PC-3 (cell line): Measurements from ENCODE around the gene POU2F1. TPM values are rescaled to one million over a fixed set of nuclear protein-coding genes. Genes with fewer than 3 reads are reported as not detected.

Source experiments
- ATAC-seq: fragments of 200-7000 bp; cut with Tn5 transposase; 2 replicates; pipeline ENCODE4 v1.9.1; 2020; ENCODE audit warnings: mild to moderate bottlenecking, moderate library complexity
- BruUV-seq: library from RNA; stranded (reverse); fragments of 400-500 nt; replicated peaks from 2 replicates; lab custom pipeline; 2021; lab: Mats Ljungman, UMichigan
- CTCF ChIA-PET: fragments of 300-600 bp; sonication (Branson Sonifier 250); formaldehyde crosslinking; loops from one replicate; lab custom pipeline; 2022; ENCODE audit warnings: antibody characterized with exemption; lab: Charles Lee
- POLR2A ChIA-PET: fragments of 300-600 bp; sonication (Branson Sonifier 250); formaldehyde crosslinking; loops from one replicate; lab custom pipeline; 2022; ENCODE audit warnings: antibody characterized with exemption; ENCODE audit not compliant: unreplicated experiment; lab: Charles Lee
- DNase-seq: peaks from one replicate; pipeline ENCODE4 v3.0.0-alpha.2; 2015
- H2AFZ ChIP-seq: fragments of 300-600 bp; sonication (generic); 2 replicates; pipeline ENCODE4 v1.6.0; 2016; ENCODE audit warnings: antibody characterized with exemption, low read length
- H3F3A ChIP-seq: fragments of 300-600 bp; sonication (generic); one replicate; pipeline ENCODE4 v1.6.0; 2017; ENCODE audit warnings: antibody characterized with exemption, low read length, control low read depth, mild to moderate bottlenecking; ENCODE audit not compliant: unreplicated experiment
- H3K27ac ChIP-seq: fragments of 300-600 bp; sonication (generic); 2 replicates; pipeline ENCODE4 v1.5.1; 2016; ENCODE audit warnings: mild to moderate bottlenecking, low read length
- H3K27me3 ChIP-seq: fragments of 300-600 bp; sonication (generic); 2 replicates; pipeline ENCODE4 v1.6.1; 2016; ENCODE audit warnings: low read length, mixed read lengths
- H3K36me3 ChIP-seq: fragments of 300-600 bp; sonication (generic); 2 replicates; pipeline ENCODE4 v1.6.1; 2016; ENCODE audit warnings: low read depth, mixed run types, low read length, mixed read lengths
- H3K4me1 ChIP-seq: fragments of 300-600 bp; sonication (generic); 2 replicates; pipeline ENCODE4 v1.5.1; 2016; ENCODE audit warnings: low read length; ENCODE audit not compliant: insufficient read depth
- H3K4me2 ChIP-seq: fragments of 300-600 bp; sonication (generic); 2 replicates; pipeline ENCODE4 v1.6.0; 2016; ENCODE audit warnings: low read length
- H3K4me3 ChIP-seq: fragments of 300-600 bp; sonication (generic); 2 replicates; pipeline ENCODE4 v1.5.1; 2016; ENCODE audit warnings: mild to moderate bottlenecking, low read length, mixed read lengths
- H3K79me2 ChIP-seq: fragments of 300-600 bp; sonication (generic); 2 replicates; pipeline ENCODE4 v1.6.1; 2017; ENCODE audit warnings: low read length, mixed read lengths
- H3K9ac ChIP-seq: fragments of 300-600 bp; sonication (generic); 2 replicates; pipeline ENCODE4 v1.6.0; 2016; ENCODE audit warnings: mild to moderate bottlenecking, low read length
- H3K9me2 ChIP-seq: fragments of 300-600 bp; sonication (generic); replicated peaks from 2 replicates; pipeline ENCODE4 v1.6.1; 2016; ENCODE audit warnings: mixed run types, low read length, mixed read lengths
- H3K9me3 ChIP-seq: fragments of 300-600 bp; sonication (generic); 2 replicates; pipeline ENCODE4 v1.6.1; 2016; ENCODE audit warnings: low read length, mixed read lengths
- H4K20me1 ChIP-seq: fragments of 300-600 bp; sonication (generic); 2 replicates; pipeline ENCODE4 v1.6.1; 2016; ENCODE audit warnings: low read length, mixed read lengths
- EZH2 ChIP-seq: fragments of 300-600 bp; sonication (generic); IDR thresholded peaks from one replicate; pipeline ENCODE4 v1.6.1; 2017; ENCODE audit warnings: antibody characterized with exemption, mild to moderate bottlenecking, low read length; ENCODE audit not compliant: unreplicated experiment
- EZH2phosphoT487 ChIP-seq: fragments of 300-600 bp; sonication (generic); IDR thresholded peaks from 2 replicates; pipeline ENCODE4 v1.6.1; 2018; ENCODE audit warnings: mild to moderate bottlenecking, antibody characterized with exemption, low read length, borderline replicate concordance
- intact Hi-C: fragments of 100-400 bp; cut with micrococcal nuclease; formaldehyde crosslinking; loops from 2 replicates; pipeline ENCODE4 v1.9.0; 2023
- total RNA-seq: library from RNA; depleted of rRNA; stranded (reverse); fragments of >200 nt; gene quantifications from 2 replicates; pipeline ENCODE4 v1.2.3, GENCODE V29; 2014
- TF ChIP-seq, protein P1 (sequence below): fragments of 300-600 bp; sonication (generic); conservative IDR thresholded peaks from 2 replicates; pipeline ENCODE4 v1.5.1; 2017; ENCODE audit warnings: antibody characterized with exemption, low read depth, mild to moderate bottlenecking, low read length

Gene POU2F1
- total RNA-seq, 1 experiment from 2014 or later: 8.7 TPM

DNA sequence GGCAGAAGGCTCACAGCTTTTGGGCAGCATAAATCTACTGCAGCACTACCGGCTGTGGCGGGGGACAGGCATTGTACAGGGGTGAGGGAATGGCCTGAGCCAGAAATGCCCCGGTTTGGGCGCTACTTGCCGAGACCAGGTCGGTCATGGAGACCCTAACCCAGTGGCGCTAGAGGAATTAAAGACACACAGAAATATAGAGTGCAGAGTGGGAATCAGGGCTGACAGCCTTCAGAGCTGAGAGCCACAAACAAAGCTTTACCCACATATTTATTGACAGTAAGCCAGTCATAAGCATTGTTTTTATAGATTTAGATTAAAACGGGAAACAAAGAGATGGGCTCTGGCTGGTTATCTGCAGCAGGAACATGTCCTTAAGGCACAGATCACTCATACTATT is 101.8 kb downstream of the POU2F1 start:
- Histone ChIP-seq H2AFZ (no peak overlapping the region), H3K27ac (no peak overlapping the region), H3K79me2 (no peaks in the 10 kb centered on the region), H3F3A (no peaks in the 10 kb centered on the region), H3K27me3 (no peaks in the 10 kb centered on the region), H4K20me1 (no peaks in the 10 kb centered on the region), H3K4me1 (no peaks in the 10 kb centered on the region), H3K9me2 (no peaks in the 10 kb centered on the region), H3K4me3 (no peak overlapping the region), H3K9me3 (peaks cover 26% of the 10 kb centered on the region), H3K4me2 (no peak overlapping the region), H3K36me3 (peaks cover 48% of the 10 kb centered on the region), H3K9ac (no peak overlapping the region)
- TF ChIP-seq, protein P1, sequence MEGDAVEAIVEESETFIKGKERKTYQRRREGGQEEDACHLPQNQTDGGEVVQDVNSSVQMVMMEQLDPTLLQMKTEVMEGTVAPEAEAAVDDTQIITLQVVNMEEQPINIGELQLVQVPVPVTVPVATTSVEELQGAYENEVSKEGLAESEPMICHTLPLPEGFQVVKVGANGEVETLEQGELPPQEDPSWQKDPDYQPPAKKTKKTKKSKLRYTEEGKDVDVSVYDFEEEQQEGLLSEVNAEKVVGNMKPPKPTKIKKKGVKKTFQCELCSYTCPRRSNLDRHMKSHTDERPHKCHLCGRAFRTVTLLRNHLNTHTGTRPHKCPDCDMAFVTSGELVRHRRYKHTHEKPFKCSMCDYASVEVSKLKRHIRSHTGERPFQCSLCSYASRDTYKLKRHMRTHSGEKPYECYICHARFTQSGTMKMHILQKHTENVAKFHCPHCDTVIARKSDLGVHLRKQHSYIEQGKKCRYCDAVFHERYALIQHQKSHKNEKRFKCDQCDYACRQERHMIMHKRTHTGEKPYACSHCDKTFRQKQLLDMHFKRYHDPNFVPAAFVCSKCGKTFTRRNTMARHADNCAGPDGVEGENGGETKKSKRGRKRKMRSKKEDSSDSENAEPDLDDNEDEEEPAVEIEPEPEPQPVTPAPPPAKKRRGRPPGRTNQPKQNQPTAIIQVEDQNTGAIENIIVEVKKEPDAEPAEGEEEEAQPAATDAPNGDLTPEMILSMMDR: no peak
- TF ChIP-seq EZH2phosphoT487: no peak
- CTCF ChIA-PET: no interaction called here
- intact Hi-C loops: no loop called here
- POLR2A ChIA-PET: no interaction called here
- DNase-seq (no peak), ATAC-seq (no peak)
- no TSS peak for BruUV-seq

DNA sequence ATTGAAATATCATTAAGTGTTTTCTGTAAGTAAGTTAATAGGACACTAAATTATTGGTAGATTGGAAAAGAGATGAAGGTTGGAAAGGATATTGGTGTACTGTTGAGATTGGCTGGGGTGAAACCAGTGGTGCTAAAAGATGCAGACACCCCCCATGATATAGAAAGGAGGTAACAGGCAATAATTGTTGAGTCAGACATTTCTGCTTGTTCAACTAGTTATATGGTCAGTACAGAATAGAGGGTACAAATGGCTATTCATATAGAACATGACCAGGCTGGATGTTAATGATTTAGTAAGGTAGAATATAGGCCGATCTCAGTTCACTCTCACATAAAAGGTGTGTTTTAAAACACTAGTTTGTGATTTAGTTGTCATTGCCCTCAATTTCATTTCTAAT is 104.5 kb downstream of the POU2F1 start:
- no peaks in the 10 kb centered on the region for H3K9me2 ChIP-seq
- H3K4me2 ChIP-seq: no peak overlapping the region
- no TSS peak for BruUV-seq
- no peaks in the 10 kb centered on the region for H3K79me2 ChIP-seq
- H3K27me3 ChIP-seq: no peaks in the 10 kb centered on the region
- peaks cover 22% of the 10 kb centered on the region for H3K9me3 ChIP-seq
- H3K4me3 ChIP-seq: no peak overlapping the region
- peaks cover 39% of the 10 kb centered on the region for H3K36me3 ChIP-seq
- no peaks in the 10 kb centered on the region for H3K4me1 ChIP-seq
- DNase-seq (no peak), ATAC-seq (no peak)
- no peak overlapping the region for H3K9ac ChIP-seq
- H3F3A ChIP-seq: no peaks in the 10 kb centered on the region
- POLR2A ChIA-PET: no interaction called here
- CTCF ChIA-PET: no interaction called here
- H3K27ac ChIP-seq: no peak overlapping the region
- intact Hi-C loops: no loop called here
- no peak overlapping the region for H2AFZ ChIP-seq
- H4K20me1 ChIP-seq: no peaks in the 10 kb centered on the region
- TF ChIP-seq EZH2phosphoT487: no peak
- TF ChIP-seq, protein P1: no peak
- TF ChIP-seq EZH2: no peak

DNA sequence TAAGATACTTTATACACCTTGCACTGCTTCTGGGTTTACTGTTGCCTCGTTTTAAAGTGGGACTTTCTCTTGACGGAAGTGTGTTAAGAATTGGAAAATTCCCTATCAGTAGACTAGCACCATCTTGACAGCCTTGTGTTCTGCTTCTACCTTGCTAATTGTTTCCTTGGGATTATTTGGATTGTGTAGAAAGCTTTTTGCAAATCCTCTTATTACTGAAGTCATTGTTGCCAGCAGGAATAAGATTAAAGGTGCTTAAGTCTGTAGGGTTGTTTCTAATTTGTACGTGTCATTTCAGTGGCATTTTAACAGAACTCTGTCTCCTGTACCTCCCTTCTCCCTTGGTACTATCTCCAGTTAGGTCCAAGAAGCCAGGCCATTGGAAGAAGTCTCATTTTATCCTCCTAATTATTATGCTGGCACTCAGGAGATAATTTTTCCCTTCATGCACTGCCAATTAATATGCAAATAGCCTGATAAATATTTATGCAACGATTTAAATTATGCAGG is 107.7 kb downstream of the POU2F1 start:
- H3K79me2 ChIP-seq: no peaks in the 10 kb centered on the region
- H3K4me2 ChIP-seq: no peak overlapping the region
- H2AFZ ChIP-seq: no peak overlapping the region
- no peaks in the 10 kb centered on the region for H3K9me2 ChIP-seq
- H3K9ac ChIP-seq: no peak overlapping the region
- no peaks in the 10 kb centered on the region for H4K20me1 ChIP-seq
- POLR2A ChIA-PET: no interaction called here
- H3K27ac ChIP-seq: no peak overlapping the region
- H3K36me3 ChIP-seq: peaks cover 14% of the 10 kb centered on the region; the same call in 1 of the 2 replicates
- CTCF ChIA-PET: no interaction called here
- H3K9me3 ChIP-seq: peaks cover 3% of the 10 kb centered on the region; the same call in 1 of the 2 replicates
- no TSS peak for BruUV-seq
- H3K27me3 ChIP-seq: no peaks in the 10 kb centered on the region
- ATAC-seq (no peak), DNase-seq (no peak)
- TF ChIP-seq EZH2phosphoT487 (no peak), EZH2 (no peak)
- TF ChIP-seq, protein P1: no peak
- intact Hi-C loops: no loop called here
- no peak overlapping the region for H3K4me3 ChIP-seq
- no peaks in the 10 kb centered on the region for H3F3A ChIP-seq
- H3K4me1 ChIP-seq: peaks cover 6% of the 10 kb centered on the region
